Measurements from ENCODE around the gene ACTR5.
A peak's percentile ranks its signal among the peaks of the same experiment; 100 is the strongest.
"Not testable (repeated sequence)": the region's sequence is repeated elsewhere in the genome, so short reads cannot be mapped to it uniquely, and the experiment has no call there.

Gene ACTR5

DNA sequence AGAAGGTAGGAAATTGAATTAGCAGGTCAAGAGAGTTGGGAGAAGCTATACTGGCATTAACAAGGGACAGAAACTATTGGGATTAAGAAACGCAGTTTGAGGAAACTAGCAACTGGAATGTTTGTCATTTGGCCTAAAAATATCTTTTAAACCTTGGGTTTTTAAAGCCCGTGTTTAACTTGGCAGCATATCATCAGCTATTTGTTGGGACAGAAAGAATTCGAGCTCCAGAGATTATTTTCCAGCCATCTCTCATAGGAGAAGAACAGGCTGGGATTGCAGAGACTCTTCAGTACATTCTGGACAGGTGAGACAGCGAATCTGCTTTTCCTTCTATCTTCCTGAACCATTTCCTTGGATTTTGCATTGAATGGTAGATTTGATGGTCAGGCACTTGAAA is 17.8 kb downstream of the ACTR5 start:
- no peak for DNase-seq (ENCODE audit: low spot score)

DNA sequence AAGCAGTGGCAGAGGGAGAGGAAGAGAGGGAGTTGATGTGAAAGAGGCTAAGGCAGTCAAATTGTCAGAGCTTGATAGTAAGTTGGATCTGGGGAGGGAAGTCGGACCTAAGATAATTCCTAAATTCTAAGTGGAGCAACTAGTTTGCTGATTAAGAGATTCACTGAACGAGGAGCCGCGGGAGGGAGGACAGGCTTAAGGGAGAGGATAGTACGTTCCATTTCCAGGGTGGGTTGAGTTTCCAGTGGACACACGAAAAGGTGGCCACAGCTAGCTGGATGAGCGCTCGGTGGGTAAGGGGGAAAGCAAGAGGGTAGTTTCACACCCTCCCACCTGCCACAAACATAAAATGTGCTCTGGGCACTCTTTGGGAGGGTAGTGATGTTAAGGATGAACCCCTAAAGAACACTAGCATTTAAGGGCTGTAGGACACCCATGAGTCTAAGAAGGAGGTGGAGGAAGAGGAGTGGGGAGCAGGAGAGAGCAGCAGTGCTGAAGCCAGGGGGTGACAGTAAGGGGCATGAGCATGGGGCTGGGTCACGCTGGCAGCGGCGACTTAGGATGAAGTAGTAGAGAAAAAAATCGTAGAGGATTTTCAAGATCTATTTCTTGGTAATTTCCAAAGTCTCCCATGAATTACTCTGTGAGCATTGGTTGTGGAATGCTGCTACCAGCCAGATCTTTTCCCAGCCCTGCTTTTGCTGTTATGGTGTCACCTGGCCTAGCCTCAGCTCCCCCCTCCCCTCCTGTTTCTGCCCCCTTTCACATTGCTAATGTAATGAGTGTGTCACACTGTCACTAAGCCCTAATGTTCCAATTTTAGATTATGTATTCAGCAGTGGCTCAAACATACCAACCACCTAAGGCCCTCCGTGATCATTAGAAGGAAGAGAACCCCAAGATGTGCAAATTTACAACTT is 21.4 kb downstream of the ACTR5 start:
- DNase-seq (ENCODE audit: low spot score) = no peak

DNA sequence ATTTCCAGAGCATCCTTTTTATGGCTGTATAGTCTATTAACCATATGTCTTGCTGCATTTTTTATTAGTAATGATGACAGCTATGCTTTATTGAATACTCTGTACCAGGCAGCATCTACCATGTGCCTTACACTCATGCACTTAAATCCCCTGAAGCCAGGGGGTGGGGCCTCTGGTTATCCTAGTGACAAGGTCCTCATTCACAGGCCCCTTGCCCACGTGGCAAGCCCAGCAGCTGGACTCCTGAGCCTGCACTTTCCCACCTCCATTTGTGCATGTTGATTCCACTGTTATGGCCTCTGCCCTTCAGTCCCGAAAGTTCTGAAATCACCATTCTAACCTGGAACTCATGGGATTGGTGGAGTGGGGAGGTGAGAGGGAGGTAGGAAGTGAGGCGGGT is 22.3 kb downstream of the ACTR5 start:
- no peak for DNase-seq (ENCODE audit: low spot score)

DNA sequence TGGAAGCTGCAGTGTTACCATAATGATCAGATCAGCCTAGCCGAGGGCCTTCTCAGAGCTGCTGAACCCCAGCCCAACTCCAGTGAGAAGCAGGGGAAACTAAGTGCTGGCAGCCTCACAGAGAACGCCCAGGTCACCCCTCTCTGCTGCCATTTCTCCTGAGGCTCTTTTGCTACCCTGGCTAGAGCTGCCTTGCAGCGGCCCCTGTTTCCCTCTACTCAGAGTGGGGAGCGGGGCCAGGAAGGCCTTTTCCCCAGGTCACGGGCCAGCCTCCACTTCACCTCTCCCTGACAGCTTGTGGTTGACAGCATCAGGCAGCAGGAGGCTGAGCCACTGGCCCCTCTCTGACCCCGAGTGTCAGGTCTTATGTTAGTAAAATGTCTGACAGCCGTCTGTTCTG is 22.7 kb downstream of the ACTR5 start:
- DNase-seq (ENCODE audit: low spot score) = no peak

DNA sequence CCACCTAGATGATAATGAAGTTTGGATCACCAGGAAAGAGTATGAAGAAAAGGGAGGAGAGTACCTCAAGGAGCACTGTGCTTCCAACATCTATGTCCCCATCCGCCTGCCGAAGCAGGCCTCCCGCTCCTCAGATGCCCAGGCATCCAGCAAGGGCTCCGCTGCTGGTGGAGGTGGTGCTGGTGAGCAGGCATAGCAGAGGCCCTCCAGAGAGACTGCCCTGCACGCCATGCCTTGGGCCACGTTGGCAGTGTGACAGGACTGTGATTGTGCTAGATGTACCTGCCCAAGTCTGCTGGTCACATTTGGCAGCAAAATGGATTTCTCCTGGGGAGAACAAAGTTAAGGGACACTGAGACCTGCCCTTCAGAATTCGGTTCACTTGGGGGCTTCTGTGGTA is 23.4 kb downstream of the ACTR5 start:
- DNase-seq (ENCODE audit: low spot score) = no peak

DNA sequence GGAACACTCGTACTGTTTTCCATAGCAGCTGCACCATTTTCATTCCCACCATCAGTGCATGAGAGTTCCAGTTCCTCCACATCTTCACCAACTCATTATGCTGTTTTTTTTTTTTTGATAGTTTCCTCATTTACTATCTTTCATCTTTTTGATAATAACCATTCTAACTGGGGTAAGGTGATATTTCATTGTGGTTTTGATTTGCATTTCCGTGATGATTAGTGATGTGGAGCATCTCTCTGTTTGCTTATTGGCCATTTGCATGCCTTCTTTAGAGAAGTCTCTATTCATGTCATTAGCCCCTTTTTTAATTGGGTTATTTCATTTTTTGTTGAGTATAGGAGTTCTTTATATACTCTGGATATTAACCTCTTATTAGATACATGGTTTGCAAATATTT is 25.9 kb downstream of the ACTR5 start:
- DNase-seq (ENCODE audit: low spot score) = no peak

DNA sequence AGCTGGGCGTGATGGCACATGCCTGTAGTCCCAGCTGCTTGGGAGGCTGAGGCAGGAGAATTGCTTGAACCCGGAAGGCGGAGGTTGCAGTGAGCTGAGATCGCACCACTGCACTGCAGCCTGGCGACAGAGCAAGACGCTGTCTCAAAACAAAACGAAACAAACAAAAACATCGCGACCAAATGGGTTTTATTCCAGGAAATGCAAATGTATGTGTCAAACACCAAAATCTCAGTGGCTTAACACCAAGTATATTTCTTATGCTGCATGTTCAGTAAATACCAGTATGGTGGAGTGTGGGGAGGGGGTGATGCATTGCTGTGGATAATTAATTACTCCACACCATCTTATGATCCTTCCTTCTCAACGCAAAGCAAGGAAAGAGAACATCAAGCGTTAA is 28.1 kb downstream of the ACTR5 start:
- no peak for DNase-seq (ENCODE audit: low spot score)

DNA sequence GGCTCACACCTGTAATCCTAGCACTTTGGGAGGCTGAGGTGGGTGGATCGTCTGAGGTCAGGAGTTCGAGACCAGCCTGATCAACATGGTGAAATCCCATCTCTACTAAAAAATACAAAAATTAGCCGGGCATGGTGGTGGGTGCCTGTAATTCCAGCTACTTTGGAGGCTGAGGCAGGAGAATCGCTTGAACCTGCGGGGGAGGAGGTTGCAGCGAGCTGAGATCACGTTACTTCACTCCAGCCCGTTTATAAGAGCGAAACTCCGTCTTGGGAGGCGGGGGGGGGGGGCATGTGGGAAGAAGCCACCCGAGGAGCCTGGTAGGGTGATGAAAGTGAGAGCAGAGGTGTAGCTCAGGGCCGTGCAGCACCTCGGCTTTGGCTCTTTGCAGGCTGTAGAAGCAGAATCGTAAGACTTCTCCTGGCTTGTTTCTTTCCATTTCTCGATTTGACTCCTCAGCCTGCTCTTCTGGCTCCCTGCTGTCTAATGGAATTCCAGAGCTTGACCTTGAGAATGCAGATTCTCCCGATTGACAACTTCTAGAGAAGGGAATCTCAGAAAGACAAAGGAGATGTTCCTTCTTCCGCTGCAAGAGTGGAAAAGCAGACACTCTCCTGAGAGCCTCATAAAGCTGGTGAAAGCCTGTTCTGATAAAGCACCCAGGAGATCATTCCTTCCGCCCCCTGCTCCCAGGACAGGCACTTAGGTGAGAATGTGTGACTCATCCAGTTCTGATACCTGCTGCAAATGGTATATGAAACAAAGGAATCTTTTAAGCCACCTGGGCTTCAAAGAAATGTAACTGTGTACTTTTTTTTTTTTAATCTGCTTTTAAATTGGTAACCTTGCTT is 31.2 kb downstream of the ACTR5 start:
- DNase-seq (ENCODE audit: low spot score) = no peak

DNA sequence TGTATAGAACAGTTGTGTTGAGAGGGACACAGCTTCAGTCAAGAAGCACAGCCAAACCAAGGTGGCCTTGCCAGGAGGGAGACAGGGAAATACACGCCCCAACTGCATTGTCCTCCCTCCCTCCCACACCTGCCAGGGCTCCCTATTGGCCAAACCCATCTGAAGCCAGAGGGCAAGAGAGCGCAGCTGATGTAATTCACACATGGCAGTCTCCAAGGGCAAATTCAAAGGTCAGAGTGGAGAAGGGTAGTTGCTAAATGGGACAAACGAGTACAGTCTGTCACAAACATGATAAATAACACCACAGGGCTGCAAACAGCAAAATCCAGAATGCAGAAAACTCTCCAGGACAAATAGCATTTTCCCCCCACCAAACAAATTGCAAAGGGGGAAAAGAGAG is 34.0 kb downstream of the ACTR5 start:
- no peak for DNase-seq (ENCODE audit: low spot score)

DNA sequence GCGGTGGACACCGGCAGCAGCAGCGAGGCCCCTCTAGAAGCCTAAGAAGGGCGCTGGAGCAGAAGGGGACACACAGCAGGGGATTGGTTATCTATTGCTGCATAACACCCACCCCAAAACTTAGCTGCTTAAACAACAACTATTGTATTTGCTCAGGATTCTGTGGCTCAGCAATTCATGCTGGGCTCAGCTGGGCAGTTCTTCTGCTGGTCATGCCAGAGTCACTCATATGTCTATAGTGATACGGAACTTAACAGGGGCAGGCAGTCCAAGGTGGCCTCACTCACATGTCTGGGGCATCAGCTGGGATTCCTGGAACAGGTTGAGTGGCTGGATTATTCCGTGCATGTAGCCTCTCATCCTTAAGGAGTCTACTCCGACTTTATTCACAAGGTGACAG is 39.6 kb downstream of the ACTR5 start:
- no peak for DNase-seq (ENCODE audit: low spot score)

DNA sequence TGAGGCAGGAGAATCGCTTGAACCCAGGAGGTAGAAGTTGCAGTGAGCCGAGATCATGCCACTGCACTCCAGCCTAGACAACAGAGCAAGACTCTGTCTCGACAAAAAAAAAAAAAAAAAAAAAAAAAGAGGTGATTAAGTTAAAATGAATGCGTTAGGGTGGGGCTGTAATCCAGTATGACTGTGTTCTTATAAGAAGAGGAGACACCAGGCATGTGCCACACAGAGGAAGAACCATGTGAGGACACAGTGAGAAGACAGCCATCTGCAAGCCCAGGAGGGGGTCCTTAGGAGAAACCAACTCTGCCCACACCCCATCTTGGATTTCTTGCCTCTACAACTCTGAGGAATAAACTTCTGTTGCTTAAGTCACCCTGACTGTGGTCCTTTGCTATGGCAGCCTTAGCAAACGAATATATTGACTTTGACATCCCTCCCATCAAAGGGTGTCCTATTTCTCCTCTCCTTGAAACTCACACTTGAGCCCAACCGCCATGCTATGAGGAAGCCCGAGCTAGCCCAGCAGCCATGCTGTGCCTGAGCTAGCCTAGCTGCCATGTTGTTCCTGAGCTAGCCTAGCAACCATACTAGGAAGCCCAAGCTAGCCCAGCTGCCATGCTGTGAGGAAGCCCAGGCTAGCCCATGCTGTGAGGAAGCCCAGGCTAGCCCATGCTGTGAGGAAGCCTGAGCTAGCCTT is 41.4 kb downstream of the ACTR5 start:
- no peak for DNase-seq (ENCODE audit: low spot score)

DNA sequence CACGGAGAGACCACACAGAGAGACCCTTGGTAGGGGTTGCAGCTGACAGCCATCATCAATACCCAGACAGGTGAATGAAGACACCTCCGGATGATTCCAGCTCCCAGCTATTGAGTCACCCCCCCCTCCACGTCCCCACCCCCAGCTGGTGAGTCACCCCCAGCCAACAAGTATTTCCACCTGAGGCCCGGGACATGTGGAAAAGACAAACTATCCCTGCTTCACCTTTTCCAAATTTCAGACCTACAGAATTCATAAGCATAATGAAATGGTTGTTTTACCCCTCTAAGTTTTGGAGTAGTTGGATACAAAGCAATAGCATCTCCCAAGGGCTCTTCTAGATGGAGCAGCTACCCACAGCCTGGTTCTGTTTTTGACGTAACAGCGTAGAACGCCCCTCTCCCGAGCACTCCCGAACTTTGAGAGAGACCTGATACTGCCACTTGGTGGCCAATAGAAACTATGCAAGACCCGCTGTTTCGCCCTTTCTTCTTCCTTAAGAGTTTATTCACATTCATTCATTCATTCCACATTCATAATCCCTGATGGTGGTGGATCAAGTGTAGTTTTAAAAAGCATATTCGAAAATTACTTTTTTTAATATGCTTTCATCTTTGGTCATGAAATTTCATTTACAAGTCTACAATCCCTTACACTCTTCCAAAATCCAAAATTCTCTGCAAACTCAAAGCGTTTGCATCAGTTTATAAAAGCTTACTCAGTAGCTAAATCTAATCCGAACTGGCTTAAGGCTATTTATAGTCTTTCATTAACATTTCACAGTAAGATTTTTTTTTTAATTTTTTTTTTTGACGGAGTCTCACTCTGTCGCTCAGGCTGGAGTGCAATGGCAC is 42.2 kb downstream of the ACTR5 start:
- DNase-seq (ENCODE audit: low spot score) = peak; percentile 42

DNA sequence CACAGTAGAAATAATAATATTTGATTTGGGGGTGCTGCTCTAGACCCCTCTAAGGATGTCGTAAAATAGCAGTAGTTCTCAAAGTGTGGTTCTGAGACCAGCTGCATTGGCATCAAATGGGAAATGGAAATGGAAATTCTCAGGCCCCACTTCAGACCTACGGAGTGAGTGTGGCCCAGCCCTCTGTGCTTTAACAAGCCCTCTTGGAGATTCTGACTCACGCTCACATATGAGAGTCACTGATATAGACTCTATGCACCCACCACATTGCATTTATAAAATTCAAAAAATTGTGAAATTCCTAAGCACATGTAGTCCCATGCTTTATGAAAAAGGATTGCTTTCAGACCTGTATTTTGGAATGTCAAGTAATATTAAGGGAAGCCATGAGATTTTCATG is 43.0 kb downstream of the ACTR5 start:
- DNase-seq (ENCODE audit: low spot score) = no peak

DNA sequence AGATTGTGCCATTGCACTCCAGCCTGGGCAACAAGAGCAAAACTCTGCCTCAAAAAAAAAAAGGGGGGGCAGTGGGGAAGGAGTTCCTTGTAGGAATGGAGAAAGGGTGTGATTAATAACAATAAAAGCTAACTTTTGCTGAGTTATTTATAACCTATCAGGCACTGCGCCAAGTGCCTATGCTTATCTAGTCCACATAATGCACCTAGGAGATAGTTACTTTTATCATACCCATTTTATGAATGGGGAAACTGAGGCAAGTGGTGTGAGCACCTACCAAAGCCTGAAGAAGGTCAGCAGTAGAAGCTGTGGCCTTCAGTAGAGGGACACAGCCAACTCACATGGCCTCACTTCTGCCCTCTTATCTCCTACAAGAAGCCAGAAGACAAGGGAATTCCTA is 43.7 kb downstream of the ACTR5 start:
- DNase-seq (ENCODE audit: low spot score) = no peak

DNA sequence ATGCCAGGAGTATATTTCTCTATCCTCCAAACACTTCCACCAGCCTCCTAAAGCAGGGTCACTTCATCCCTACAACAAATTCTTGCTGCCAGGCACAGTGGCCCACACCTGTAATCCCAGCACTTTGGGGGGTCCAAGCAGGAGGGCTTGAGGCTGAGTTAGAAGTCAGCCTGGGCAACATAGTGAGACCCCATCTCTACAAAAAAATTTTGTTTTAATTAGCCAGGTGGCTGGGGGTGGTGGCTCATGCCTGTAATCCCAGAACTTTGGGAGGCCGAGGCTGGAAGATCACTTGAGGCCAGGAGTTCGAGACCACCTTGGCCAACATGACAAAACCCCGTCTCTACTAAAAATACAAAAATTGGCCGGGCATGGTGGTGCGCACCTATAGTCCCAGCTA is 45.8 kb downstream of the ACTR5 start:
- DNase-seq (ENCODE audit: low spot score) = not testable (repeated sequence)

DNA sequence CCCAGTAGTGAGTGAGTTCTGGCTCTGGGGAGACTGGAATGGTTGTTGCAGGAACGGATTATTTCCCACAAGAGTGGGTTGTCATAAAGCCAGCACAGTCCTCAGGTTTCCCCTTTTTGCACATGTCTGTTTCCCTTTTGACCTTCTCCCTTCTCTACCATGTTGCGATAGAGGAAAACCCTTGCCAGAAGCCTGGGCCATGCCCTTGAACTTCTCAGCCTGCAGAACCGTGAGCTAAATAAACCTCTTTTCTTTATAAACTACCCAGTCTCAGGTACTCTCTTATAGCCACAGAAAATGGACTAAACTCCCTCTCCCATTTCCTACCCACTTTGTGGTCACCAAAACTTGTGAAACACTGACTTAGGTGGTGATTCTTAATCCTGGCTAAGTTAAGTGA is 50.0 kb downstream of the ACTR5 start:
- DNase-seq (ENCODE audit: low spot score) = no peak

DNA sequence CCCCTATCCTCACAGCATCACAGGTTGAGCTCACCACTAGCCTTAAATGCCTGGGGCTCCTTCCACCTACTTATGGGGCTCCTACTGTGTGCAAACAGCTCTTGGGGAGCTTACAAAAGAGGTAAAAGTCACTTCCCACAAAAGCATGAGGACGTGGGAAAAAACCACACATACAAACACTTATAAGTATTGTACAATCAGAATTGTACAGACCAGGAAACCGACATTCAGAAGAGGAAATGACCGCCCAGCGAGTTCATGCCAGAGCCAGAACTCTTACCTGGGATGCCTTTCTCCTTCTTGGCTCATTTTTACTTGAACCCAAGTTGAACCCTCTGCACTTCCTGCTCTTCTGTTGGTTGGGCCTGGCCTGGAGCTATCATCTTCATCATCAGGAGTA is 50.9 kb downstream of the ACTR5 start:
- DNase-seq (ENCODE audit: low spot score) = no peak

DNA sequence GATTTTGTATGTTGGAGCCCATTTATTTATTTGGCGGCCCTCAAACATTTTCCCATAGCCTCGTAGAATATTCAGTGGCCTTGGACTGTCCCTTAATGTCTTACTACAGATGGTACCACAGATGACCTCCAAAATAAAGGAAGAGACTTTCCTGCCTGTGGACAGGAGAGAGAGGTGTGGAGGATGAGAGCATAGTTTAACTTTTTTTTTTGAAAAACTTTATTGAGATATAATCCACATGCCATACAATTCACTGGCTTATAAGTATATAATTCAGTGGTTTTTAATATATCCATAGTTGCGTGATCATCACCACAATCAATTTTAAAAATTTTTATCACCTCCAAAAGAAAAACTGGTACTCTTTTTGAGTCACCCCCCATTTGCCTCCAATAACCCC is 52.6 kb downstream of the ACTR5 start:
- DNase-seq (ENCODE audit: low spot score) = no peak

DNA sequence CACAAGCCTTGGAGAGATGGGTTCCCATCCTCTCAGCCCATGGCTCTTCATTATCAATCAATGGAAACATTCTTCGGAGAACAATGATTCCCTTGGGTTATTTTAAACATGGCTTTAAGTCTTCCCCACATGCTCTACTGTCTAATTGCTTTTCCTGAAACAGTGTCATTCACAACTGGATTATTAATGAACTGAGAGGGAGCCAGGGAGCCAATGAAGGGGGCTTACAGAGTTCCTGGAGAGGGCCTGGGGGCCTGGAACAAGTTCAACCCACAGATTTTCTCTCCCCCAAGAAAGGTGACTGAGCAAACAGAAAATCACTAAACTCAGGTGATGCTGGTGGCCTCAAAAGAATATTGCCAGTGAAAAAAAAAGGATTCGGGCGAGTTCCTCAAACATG is 56.0 kb downstream of the ACTR5 start:
- DNase-seq (ENCODE audit: low spot score) = no peak

DNA sequence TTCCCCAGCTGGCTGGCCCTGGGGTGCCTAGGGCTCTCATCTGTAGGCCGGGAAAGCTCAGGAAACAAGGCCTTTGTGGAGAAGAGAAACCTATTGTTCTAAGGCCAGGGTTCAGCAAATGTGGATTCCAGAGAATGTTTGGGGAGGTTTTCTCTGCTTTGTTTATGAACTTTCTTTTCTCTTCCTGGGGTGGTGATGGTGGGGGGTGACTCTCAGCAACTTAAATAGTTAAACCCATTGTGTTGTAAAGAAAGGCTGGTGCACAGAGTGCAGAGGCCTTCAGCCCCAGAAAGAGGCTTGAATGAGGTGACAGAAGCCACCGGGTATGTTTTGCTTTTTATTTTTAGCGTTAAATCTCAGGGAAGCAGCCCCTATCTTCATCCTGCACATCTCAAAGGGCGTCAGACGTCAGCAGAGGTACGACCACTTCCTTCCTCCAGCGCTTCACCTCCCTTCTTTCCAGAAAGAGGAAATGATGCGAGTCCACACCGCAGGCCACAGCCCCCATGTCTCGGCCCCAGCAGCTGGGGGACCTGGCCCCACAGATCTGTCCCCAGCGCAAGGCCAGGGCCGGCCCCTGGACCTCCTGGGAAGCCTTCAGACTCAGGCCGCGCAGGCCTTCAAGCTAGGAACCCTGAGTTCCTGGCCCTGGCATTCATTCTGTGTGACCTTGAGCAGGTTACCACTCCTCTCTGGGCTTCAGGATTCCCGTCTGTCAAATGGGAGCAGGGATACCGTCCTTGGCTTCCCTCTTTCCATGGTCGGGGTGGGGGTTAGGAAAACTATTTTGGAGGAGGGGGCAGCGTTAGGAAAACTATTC is 56.6 kb downstream of the ACTR5 start:
- DNase-seq (ENCODE audit: low spot score) = no peak

DNA sequence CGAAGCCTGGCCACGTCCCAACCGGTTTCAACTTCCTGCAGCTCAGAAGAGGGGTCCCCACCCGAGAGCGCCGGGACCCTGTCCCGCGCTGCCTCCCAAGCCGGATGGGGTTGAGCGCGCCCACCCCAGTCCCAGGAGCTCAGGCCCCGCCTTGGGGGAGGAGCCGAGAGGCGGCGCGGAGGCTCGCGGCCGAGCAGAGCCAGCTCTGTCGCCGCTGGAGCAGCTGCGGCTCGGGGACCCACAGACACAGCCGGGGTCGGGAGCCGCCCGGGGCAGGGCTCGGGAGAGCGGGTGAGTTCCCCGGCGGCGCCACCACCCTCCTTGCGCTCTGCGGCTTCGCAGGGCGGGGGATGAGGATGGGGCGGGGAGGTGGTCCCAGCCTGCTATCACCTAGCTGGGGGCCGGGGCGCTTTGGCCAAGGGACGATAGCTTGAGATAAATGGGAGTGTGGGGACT is 57.3 kb downstream of the ACTR5 start, which contains the start of gene PPP1R16B:
PPP1R16B (plus strand) TSS at position 196 of the 456 bp plus-strand sequence. CDS start 30,229 bp downstream, outside the sequence.
- peak; percentile 42 for DNase-seq (ENCODE audit: low spot score)
